IPS DF 4.7 (cell line): ENCODE measurements around the gene PBX1.
A peak's percentile ranks its signal among the peaks of the same experiment; 100 is the strongest.
"Not testable (repeated sequence)": the region's sequence is repeated elsewhere in the genome, so short reads cannot be mapped to it uniquely, and the experiment has no call there.

Experiments
- DNase-seq: peaks from one replicate; pipeline ENCODE4 v3.0.0-alpha.2; 2013; ENCODE audit warnings: low spot score; ENCODE audit errors: extremely low read depth

PBX1 gene

DNA sequence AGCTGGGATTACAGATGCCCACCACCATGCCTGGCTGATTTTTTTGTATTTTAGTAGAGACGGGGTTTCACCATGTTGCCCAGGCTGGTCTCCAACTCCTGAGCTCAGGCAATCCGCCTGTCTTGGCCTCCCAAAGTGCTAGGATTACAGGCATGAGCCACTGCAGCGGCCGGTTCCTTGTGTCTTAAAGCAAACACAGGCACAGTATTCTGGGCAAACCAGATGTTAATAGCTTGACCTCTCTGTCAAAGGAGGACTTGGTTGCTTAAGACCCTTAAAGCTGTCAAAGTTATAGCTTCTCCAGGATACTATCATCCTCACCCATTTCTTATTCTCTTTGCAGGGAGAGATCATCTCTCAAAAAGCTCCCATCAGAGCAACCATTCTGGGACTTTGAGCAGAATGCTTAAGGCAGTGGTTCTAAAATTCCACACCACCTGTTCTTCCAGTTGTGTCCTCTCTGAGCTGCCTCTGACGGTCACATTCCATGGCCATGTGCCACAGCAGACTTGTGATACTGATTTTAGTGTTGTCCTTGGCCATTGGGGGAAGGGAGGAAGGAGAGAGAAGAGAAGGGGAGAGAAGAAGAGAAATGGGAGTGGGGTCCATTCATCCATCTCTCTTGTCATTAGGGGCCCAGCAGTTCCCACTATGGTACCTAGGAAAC lies 81.8 kb downstream of the PBX1 start:
- DNase-seq, result no peak

DNA sequence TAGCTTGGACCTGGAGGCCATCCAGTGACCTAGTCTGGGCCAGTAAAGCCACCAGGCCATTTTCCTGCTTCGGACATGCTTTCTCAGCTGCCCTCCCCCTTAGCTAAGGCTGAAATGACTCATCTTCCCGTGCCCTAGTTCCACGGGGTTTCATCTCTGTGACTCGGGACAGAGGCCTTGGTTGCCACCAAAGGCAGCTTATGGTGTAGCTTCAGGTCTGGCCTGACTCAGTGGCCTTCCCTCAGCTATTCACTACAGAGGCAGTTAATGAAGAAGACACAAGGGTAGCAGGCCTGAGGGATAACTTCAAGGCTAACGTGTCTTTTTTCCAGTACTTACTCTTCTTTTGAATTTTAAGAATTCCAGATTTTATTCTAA lies 82.4 kb downstream of the PBX1 start:
- DNase-seq, result no peak

DNA sequence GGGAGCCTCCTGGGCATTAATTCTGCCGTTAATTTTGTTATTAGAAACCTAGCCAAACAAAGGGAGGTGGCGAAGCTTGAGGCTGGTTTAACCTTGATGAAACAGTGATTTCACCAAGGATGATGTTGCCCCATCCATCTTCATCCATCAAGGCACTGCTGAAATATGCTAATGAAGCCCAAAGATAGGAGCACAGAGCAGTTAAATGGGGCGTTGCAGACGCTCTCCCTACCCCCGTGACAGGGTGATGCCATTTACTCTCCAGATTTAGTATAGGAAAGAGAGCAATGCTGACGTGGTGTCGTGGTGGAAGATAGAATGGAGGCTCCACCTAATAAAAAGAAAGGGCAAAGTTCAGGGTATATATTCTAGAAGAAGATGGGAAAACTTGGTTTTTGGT lies 84.0 kb downstream of the PBX1 start:
- DNase-seq, result no peak

DNA sequence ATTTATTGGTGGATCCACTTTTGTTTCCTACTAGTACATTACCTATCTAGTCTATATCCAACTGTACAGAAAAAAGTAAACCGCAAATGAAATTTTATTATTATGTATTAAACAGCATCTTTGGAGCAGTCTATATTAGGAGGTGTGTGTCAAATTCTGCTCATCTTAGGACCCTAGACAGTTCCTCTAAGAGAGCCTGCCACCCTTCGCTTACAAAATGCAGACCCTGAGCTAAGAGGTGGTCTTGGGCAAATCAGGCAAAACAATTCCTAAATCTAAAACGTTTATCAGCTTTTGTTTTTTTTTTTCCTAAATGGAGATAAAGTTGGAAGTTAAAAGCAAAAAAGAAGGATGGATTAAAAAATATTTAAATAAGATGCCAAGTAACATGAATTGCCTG lies 85.3 kb downstream of the PBX1 start:
- no peak for DNase-seq

DNA sequence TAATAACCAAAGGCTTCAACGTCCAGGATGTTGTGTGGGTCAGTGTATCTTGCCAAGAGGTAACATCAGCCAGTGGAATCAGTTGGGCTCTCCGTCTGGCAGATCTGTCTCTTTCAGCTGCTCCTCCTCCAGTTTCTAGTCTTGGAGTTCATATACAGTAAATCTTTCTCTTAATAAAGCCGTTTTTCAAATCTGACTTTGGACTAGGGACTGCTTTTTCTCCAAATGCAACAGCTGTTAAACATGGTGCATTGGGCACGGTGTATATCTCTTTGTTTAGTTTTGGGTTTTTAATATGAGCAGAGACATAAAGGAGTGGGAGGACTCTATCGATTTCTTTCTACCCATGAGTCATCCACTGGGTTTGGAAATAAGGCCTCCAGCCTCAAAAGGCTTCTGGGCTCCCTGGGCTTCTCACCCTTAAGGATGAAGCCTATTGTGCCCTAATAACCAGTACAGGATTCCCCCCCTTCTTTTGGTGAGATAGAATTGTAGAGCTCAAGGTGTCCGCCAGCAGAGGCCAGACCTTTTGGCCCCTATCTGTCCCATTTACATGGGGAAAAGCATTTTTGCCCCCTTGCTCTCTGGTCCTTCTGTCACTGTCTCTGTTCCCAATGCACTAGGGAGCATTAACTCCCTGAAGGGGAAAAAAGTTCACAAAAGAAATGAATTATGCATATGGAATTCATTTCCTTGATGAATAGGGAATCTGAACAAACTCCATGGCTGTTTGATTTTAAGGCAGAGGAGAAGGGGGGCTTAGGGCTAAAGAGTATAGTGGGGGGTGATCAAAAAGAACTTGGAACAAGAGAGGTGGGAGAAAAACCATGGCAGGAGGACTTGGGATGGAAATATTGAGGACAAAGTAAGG lies 86.0 kb downstream of the PBX1 start:
- no peak for DNase-seq

DNA sequence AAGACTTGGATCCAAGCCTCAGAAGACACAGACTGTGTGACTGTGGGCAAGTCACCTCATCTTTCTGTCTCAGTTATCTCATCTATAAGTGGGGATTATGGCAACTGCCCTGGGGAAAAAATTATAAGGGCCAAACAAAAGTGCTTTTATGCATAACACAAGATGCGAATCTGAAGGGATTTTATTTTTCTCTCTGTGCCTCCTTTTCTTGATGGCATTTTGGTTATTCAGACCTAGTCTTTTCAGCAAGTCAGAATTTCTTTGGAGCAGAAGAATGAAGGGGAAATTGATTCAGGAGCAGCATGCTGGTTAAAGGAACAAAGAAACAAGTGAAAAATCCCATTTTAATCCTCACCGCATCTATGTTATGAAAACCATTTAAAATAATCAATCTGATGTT lies 86.9 kb downstream of the PBX1 start:
- DNase-seq, result no peak

DNA sequence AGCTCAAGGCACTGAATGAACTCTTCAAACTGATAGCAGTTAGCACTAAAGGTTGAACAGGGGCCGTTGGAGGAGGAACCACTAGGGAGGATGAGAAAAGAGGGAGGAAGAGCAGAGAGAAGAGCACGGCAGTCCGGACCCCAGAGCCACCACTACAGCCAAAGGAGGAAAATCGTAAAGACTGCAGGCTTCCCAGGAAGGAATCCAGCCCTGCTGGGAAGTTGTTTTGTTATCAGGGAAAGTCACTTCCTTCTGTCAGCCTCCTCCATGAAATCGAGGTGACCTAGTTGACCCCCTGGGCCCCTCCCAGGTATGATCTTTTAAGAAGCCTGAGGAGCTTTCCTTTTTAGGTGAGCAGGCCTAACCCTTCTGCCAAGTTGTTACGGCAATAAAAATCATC lies 88.2 kb downstream of the PBX1 start:
- no peak for DNase-seq

DNA sequence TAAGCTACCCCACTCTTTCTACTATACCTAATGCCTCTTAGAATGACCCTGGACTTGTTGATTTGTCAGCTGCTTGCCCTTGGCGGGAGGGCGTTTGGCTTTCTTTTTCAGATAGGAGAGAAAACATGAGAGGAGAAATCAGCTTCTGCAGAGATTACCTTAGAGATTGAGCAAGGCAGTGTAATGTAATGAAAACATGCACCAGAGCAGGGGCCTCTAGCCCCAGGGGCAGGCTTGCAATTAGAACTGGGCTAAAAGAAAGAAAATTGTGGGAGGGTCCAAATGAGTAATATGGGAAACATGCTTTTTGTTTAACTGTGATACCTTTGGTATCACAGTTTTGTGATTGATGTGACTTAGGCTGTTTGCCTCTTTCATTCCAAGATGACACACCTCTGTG lies 89.7 kb downstream of the PBX1 start:
- DNase-seq, result no peak

DNA sequence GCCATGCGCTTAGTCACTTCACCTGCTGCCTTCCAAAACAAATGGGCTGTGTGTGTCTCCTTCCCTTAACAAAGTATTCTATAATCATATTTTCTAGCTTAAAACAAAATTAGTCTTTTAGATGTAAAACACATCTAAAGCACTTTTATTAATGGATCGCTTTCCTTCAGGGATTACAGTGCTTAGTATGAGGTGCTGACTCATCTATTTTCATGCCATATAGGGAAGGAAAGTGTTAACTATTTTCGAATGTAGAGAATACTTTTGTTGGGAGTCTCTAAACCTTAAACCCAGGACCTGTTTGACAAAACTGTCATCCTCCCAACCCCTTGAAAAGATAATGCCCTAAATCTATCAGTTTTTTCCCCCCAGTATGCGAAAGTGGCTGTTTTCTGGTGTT lies 90.2 kb downstream of the PBX1 start:
- DNase-seq, result no peak

DNA sequence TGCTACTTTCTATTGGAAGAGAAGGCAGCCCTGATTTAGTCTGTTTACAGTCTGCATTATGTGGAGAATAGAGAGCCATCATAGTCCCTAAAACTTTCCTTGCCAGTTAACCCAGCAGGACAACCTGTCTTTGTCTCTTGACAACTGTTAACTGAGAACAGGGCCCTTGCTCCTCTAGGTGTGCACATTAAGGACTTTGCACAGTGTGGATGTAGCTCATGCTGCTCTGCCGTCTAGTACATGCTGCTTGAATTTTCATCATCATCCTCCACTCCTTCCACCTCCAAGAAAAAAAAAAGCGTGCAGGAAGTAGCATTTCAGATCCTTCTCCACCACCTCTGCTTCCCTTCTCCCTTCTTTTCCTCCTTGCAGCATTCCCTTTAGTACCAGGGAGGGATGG lies 91.5 kb downstream of the PBX1 start:
- no peak for DNase-seq

DNA sequence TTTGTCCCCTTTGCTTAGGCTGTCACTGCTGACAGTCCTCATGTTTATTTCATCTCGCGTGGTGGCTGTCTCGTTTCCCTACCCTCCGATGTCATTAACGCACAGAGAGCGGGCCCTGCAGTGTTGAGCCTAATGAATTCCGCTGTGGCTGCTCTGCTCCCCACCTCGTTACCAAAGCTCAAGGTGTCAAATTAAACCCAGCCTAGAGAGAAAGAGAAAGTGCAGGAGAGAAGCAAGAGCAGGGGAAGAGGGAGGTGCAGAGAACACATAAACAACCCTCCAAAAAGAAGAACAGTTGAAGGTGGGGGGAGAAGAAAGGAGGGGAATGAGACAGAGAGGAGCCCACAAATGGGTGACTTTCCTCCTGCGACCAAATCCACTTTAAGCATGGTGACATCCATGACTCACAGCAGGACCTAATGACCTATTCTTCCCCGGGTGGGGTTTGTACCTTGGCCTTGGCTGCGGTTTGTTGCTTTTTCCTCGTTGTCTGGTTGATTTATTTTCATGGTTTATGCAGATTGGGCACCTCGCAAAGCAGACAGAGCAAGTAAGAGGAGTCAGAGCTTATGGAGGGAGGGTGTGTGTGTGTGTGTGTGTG lies 92.5 kb downstream of the PBX1 start:
- no peak for DNase-seq

DNA sequence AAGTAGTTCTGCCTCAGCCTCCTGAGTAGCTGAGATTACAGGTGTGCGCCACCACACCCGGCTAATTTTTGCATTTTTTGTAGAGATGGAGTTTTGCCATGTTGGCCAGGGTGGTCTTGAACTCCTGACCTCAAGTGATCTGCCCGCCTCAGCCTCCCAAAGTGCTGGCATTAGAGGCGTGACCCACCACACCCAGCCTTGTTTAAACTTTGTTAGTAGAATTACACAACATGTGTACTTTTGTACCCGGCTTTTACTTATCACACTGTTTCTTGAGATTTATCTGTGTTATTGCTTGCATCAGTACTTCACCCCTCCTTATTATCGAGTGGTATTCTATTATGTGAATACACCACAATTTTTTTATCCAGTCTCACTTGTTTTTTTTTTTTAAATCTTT lies 94.0 kb downstream of the PBX1 start:
- not testable (repeated sequence) for DNase-seq

DNA sequence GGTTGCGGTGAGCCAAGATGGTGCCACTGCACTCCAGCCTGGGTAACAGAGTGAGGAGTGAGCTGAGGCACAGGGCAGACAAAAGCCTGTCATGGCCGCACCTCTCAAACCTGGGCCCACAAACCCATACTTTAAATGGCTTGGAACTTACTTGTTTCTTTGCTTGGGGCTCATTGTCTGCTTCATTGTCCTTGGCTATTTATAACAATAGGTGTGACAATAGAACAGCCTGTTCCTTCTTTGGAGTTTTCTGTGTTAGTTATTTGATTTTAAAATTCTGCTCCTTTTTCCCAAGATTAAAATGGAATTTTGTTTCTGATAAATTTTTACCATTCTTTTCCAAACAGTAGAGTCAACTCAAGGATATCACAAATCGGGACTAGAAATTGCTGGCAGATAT lies 94.7 kb downstream of the PBX1 start:
- DNase-seq, result no peak

DNA sequence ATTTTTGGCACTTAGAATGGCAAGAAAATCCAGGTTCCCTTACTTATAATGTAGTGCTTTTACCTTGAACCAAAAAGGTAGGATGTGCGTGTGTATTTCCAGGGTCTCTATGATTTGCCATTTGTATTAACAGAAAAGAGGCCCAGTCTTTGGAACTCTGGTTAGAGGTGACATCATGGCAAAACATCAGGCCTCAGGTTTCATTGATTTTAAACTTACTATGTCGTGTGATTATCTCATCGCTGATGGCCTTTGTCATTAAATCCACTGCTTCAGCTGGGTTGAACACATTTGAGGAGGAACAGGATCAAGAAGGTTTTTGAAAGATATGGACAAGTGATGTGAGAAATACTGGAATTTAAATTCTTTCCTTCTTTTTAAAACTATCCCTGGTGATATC lies 95.2 kb downstream of the PBX1 start:
- DNase-seq, result no peak

DNA sequence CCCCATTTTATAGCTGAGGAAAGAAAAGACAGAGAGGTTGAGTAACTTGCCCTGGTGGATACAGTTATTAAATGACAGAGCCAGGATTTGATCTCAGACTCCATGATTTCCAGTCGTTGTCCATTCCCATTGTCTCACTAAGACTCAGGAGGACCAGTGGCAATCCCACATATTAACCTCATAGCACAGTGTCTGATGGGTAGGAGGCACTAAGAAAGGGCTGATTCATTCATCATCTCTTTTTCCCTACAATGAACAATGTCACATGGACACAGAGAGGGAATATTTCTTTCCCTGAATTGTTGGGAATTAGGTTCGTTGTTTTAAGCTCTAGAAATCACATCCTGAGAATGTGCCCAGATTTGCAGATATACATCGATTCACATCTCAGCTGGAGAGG lies 99.9 kb downstream of the PBX1 start:
- no peak for DNase-seq

DNA sequence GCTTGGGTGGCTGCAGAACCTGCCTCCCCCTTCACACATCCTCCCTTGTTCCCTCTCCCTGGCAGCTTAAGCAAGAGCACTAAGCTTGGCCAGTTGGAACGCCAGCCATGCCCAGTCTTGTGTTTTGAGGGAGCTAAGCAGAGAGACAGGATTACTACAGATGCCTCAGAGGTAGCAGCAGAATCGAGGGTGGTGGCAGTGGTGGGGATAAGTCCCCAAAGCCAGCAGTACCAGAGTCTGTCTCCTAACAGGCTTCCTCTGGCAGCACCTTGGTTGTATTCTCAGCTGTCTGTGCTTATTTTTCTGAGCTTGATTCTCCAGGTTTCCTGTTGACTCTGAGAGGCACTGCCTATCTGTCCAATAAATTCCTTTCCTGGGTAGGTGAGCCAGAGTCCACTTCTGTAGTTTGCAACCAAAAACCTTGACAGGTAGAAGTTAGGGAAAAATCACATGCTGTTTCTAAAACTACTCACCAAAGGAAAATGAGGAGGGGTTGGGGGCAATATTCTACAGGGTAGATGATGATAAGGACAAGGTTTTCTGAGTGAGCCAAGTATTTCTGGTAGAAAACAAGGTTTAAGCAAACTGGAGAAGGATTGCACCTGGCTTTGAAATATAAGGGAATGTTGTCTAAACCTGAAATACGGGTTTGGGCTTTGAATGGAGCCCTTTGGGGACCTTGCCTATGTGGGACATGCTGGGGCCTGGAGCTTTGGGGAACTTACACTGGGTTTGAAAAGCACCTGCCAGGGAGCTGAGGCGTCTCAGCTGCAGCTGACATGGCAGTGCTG lies 100.8 kb downstream of the PBX1 start:
- DNase-seq, result peak; percentile 36

DNA sequence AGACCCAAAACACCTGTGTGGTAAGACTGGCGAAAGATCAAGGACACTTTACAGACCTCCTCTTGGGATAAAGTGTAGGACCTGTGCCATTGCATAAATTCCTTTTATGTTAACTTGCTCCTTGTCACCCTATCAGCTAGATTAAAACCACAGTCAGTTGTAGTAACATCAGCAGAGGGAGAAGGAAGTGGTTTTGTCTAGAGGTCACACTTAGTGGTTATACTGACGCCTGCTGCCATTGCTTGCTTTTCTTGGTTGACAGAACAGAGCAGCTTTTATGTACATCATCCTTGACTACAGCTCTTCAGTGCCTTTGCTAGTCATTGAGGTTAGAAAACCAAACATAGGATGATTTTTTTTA lies 101.4 kb downstream of the PBX1 start:
- DNase-seq, result no peak

DNA sequence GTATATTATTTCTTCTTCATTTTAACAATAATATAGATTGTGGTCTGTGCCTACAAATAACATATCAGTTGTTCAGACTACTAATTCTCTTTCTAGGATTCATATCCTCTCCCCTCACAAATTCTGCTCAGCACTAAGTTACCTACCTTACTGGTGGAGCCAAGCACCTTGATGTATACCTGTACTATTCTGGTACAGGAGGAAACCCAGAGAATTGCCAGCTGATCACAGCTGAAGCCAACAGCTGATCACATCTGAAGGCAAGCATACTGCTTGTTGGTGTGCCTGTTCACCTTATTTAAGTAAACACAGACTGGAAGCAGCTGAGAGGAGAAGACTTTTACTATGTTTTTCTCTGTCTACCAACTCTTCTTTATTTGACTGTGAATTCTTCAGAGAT lies 101.8 kb downstream of the PBX1 start:
- no peak for DNase-seq

DNA sequence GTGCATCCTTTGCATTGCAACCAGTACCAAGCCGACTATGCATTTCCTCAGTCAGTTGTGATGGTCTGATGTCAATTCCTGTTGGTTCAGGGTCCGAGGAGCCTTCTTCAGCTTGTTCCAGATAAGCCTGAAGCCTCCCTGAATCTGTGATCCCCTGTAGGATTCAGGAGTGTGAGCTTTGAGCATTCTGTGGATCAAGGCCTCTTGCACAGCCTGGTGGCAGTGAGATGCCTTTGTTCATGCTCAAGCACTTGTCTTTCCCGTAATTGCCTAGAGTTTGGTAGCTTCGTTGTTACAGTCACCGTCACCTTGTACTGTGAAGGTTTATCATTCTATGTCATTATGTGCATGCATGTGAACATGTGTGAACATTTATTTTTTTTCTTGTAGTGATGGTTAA lies 103.5 kb downstream of the PBX1 start:
- DNase-seq, result no peak

DNA sequence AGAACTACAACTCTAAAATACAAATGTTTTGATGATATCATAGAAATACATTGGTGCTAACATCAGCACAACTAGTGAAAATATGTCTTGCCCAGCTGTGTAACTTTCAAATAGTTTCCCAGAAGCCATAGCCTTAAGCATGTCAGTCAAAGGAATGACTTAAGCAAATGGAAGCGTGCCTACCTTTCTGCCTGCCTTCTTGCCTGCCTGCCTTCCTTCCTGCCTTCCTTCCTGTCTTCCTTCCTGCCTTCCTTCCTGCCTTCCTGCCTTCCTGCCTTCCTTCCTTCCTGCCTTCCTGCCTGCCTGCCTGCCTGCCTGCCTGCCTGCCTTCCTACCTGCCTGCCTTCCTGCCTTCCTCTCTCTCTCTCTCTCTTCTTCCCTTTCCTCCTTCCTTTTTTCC lies 104.0 kb downstream of the PBX1 start:
- DNase-seq, result no peak

DNA sequence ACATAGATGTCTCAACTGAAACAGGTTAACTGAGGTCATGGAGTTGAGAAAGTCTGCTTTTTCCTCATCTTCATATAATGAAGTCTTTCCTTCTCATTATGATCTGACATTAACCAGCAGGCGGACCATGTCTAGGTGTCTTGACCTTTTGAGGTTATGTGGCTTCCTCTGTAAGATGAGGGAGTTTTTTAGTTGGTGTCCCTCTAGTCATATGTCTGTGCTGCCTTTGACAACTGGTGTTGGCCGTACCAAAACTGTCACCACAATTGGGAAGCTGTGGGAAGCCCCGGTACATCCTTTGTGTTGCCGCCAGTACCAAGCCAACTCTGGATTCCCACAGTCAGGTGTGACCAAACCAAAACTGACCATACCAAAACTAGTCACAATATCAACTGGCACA lies 105.1 kb downstream of the PBX1 start:
- no peak for DNase-seq

DNA sequence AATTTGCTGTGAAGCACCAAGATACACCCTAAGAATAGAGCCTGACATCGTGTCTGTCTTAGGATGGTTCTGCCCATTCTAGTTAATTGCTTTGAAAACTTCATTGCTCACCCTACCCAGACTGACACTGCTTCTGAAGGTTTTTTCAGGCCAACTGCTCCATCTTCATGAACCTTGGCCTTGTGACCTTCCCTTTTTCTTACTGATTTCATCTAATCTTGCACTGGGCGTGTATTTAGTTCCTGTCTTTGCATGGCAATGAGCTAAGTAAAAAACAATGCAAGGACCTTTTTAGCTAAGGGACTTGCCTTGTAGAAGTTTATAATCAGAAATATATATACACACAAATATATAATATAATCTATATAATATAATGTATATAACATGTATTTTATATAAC lies 108.0 kb downstream of the PBX1 start:
- DNase-seq, result no peak
